ENCODE data around the gene ATP6V1B1. TPM values are rescaled to one million over a fixed set of nuclear protein-coding genes. Genes with fewer than 3 reads are reported as not detected.
"Not testable (repeated sequence)": the region's sequence is repeated elsewhere in the genome, so short reads cannot be mapped to it uniquely, and the experiment has no call there.

ATP6V1B1 gene
- total and polyA plus RNA-seq, 2 of the 4 experiments (the other 2 are of a cell fraction), result 1.3 TPM; not detected in 1

GRCh38 chr2:70994699-70995425 lies 59.2 kb downstream of the ATP6V1B1 start, which contains the start of gene TEX261 (continued):
- TF ChIP-seq RCOR1 (IDR thresholded peaks at IDR 0.05; ENCODE audit: insufficient replicate concordance, low read length), result no peak
- peak; percentile 46; the same call in 1 of the 2 replicates for TF ChIP-seq MXI1 (IDR thresholded peaks at IDR 0.05; ENCODE audit: borderline replicate concordance, low read depth, low read length)

GRCh38 chr2:70995426-70995729 lies 59.7 kb downstream of the ATP6V1B1 start:
- H3K9ac ChIP-seq (ENCODE audit: low read depth, low read length), result peak overlapping the region; percentile 67
- intact Hi-C loops (cut with micrococcal nuclease), result loop anchor here (2.0 kb wide), 2 partner anchors 31 to 73 kb away; partner anchors contain the start of gene NAGK
- no peak overlapping the region for H4K5ac ChIP-seq (ENCODE audit: low read depth, low read length)
- peak overlapping the region; percentile 58; the same call in 1 of the 2 replicates for H3K4me3 ChIP-seq (ENCODE audit: insufficient read depth, low read depth, low read length)
- H3K9me3 ChIP-seq (ENCODE audit: control insufficient read depth, insufficient read depth, low read length), result no peaks in the 10 kb centered on the region
- H3K14ac ChIP-seq (replicated peaks; ENCODE audit: low read depth, low read length), result no peak overlapping the region
- no peak overlapping the region for H3K27ac ChIP-seq (ENCODE audit: insufficient read depth, low read length)
- TF ChIP-seq RCOR1 (IDR thresholded peaks at IDR 0.05; ENCODE audit: insufficient replicate concordance, low read length), result no peak
- TF ChIP-seq CTCF (conservative IDR thresholded peaks at IDR 0.05; ENCODE audit: low read depth, low read length), result peak; percentile 27
- no TSS peak for BruUV-seq (replicated peaks)
- DNase-seq (peak; percentile 17), ATAC-seq (ENCODE audit: low read depth) (no peak)
- H4K91ac ChIP-seq (ENCODE audit: insufficient read depth, low read depth, low read length), result no peak overlapping the region
- peaks cover 11% of the 10 kb centered on the region for H3K4me1 ChIP-seq (ENCODE audit: control insufficient read depth, insufficient read depth, low read length)
- in situ Hi-C loops (cut with MboI; ENCODE audit: low sequenced_read_pairs), result no loop called here
- no peak overlapping the region for H2BK5ac ChIP-seq (ENCODE audit: low read depth, low read length, poor library complexity, severe bottlenecking)
- peak overlapping the region; percentile 57 to 80 for H4K8ac ChIP-seq (ENCODE audit: low read depth in 2 of 2, low read length in 2 of 2)
- ChIA-PET POLR2A (ENCODE audit: unreplicated experiment) (no interaction called here), CTCF (no interaction called here)
- H3K79me1 ChIP-seq (ENCODE audit: low read depth in 1 of 2, low read length in 2 of 2), result peaks cover 18 to 29% of the 10 kb centered on the region in 2 experiments
- no peaks in the 10 kb centered on the region for H3K27me3 ChIP-seq (ENCODE audit: control insufficient read depth, insufficient read depth, low read length)
- no peak overlapping the region for H2AK5ac ChIP-seq (ENCODE audit: low read depth, low read length)
- H4K20me1 ChIP-seq (ENCODE audit: insufficient read depth, low read length), result peaks cover 21% of the 10 kb centered on the region
- no peak overlapping the region for H3K23ac ChIP-seq (ENCODE audit: low read depth, low read length)
- H3K36me3 ChIP-seq (ENCODE audit: control insufficient read depth, insufficient read depth, low read length), result peaks cover 11% of the 10 kb centered on the region
- H3K4me2 ChIP-seq (ENCODE audit: low read depth, low read length), result peak overlapping the region; percentile 85
- H3K18ac ChIP-seq (ENCODE audit: low read depth, low read length), result no peak overlapping the region
- no peak overlapping the region for H2BK120ac ChIP-seq (ENCODE audit: low read depth, low read length)
- dilution Hi-C loops (cut with HindIII; ENCODE audit: low sequenced_read_pairs, unreplicated experiment), result no loop called here
- no peak overlapping the region for H3K56ac ChIP-seq (ENCODE audit: extremely low read depth, insufficient read depth, low read length)
- peak overlapping the region; percentile 51 for H2AK9ac ChIP-seq (replicated peaks; ENCODE audit: low read depth, low read length, poor library complexity)
- WGBS, 2 experiments (ENCODE audit: extremely low coverage in 2 of 2, insufficient read length in 1 of 2), result no CpG with 5 or more reads among the region's 11 CpGs
- no peak overlapping the region for H2BK20ac ChIP-seq (ENCODE audit: low read depth, low read length)
- no peak overlapping the region for H2BK15ac ChIP-seq (ENCODE audit: low read depth, low read length)
- H3K9me1 ChIP-seq (ENCODE audit: insufficient read depth, low read length), result peaks cover 10% of the 10 kb centered on the region; the same call in 1 of the 2 replicates
- peak overlapping the region; percentile 3; the same call in 1 of the 2 replicates for H3K4ac ChIP-seq (ENCODE audit: low read depth, low read length)
- peak overlapping the region; percentile 100 for H2AFZ ChIP-seq (replicated peaks; ENCODE audit: low read length, poor library complexity)

- H2AK9ac ChIP-seq (replicated peaks; ENCODE audit: low read depth, low read length, poor library complexity); H4K20me1 ChIP-seq (ENCODE audit: insufficient read depth, low read length); H3K23ac ChIP-seq (ENCODE audit: low read depth, low read length); H3K9me1 ChIP-seq (ENCODE audit: insufficient read depth, low read length); H3K9me3 ChIP-seq (ENCODE audit: control insufficient read depth, insufficient read depth, low read length); H4K91ac ChIP-seq (ENCODE audit: insufficient read depth, low read depth, low read length); H3K14ac ChIP-seq (replicated peaks; ENCODE audit: low read depth, low read length); H2AK5ac ChIP-seq (ENCODE audit: low read depth, low read length); H2BK5ac ChIP-seq (ENCODE audit: low read depth, low read length, poor library complexity, severe bottlenecking); H3K79me1 ChIP-seq (ENCODE audit: low read depth in 1 of 2, low read length in 2 of 2); in situ Hi-C loops (cut with MboI; ENCODE audit: low sequenced_read_pairs); H4K5ac ChIP-seq (ENCODE audit: low read depth, low read length); H3K27me3 ChIP-seq (ENCODE audit: control insufficient read depth, insufficient read depth, low read length); intact Hi-C loops (cut with micrococcal nuclease); H3K9ac ChIP-seq (ENCODE audit: low read depth, low read length); H3K4me2 ChIP-seq (ENCODE audit: low read depth, low read length); ATAC-seq (ENCODE audit: low read depth); H3K56ac ChIP-seq (ENCODE audit: extremely low read depth, insufficient read depth, low read length); CTCF ChIA-PET; H4K8ac ChIP-seq (ENCODE audit: low read depth in 2 of 2, low read length in 2 of 2); H3K36me3 ChIP-seq (ENCODE audit: control insufficient read depth, insufficient read depth, low read length); BruUV-seq (replicated peaks); H3K4me1 ChIP-seq (ENCODE audit: control insufficient read depth, insufficient read depth, low read length); H2AFZ ChIP-seq (replicated peaks; ENCODE audit: low read length, poor library complexity); H3K18ac ChIP-seq (ENCODE audit: low read depth, low read length); H2BK15ac ChIP-seq (ENCODE audit: low read depth, low read length); H3K27ac ChIP-seq (ENCODE audit: insufficient read depth, low read length); H3K4ac ChIP-seq (ENCODE audit: low read depth, low read length); POLR2A ChIA-PET (ENCODE audit: unreplicated experiment); H3K4me3 ChIP-seq (ENCODE audit: insufficient read depth, low read depth, low read length); DNase-seq; dilution Hi-C loops (cut with HindIII; ENCODE audit: low sequenced_read_pairs, unreplicated experiment); H2BK20ac ChIP-seq (ENCODE audit: low read depth, low read length); H2BK120ac ChIP-seq (ENCODE audit: low read depth, low read length): not testable (repeated sequence)
- WGBS, 2 experiments (ENCODE audit: extremely low coverage in 2 of 2, insufficient read length in 1 of 2), result no CpG with 5 or more reads among the region's 4 CpGs
These were observed 63.2 kb downstream of the ATP6V1B1 start for GRCh38 chr2:70998885-70999284.

Data from IMR-90 (cell line).